K562 (cell line): ENCODE measurements around the gene LEMD1. TPM values are rescaled to one million over a fixed set of nuclear protein-coding genes. Genes with fewer than 3 reads are reported as not detected.

ENCODE experiments used
- ATAC-seq: fragments of 200-7000 bp; cut with Tn5 transposase; 3 replicates; pipeline ENCODE4 v1.9.1; 2020; ENCODE audit warnings: moderate library complexity
- BruUV-seq: library from RNA; stranded (reverse); fragments of 400-500 nt; replicated peaks from 2 replicates; lab custom pipeline; 2021; lab: Mats Ljungman, UMichigan
- CTCF ChIA-PET: fragments of 300-600 bp; formaldehyde crosslinking; extraction: SDS; loops from one replicate; lab custom pipeline; 2021; ENCODE audit warnings: low intra/inter-chr PET ratio; lab: Yijun Ruan, JAX
- POLR2A ChIA-PET: fragments of 300-600, 350-650 bp; sonication (Branson Sonifier 250); formaldehyde crosslinking; extraction: SDS; loops from one replicate; lab custom pipeline; 2021; ENCODE audit warnings: antibody characterized with exemption, inconsistent platforms; lab: Yijun Ruan, JAX
- DNase-seq, 4 experiments: peaks; one replicate each; pipeline versions ENCODE4 v3.0.0 to v3.0.0-alpha.2; 2011 to 2018; ENCODE audit warnings: low spot score in 3 of 4, mixed read lengths in 3 of 4; ENCODE audit errors: extremely low read depth in 1 of 4
- FAIRE-seq: peaks from 2 replicates; lab custom pipeline; 2011; peaks lifted over from hg19 to GRCh38; lab: Jason Lieb, UNC
- H2AFZ ChIP-seq: 2 replicates; pipeline ENCODE4 v1.6.0; 2011; ENCODE audit warnings: low read depth, low read length, control low read depth, inconsistent platforms
- H3K27ac ChIP-seq: fragments of 200-600 bp; 3 replicates; pipeline ENCODE4 v1.8.0; 2011; ENCODE audit warnings: low read depth, mild to moderate bottlenecking, control low read depth, inconsistent platforms, low read length, moderate library complexity, mixed read lengths; ENCODE audit errors: extremely low read depth
- H3K27me3 ChIP-seq, 2 experiments: fragments of 300-600 bp in 1 of 2; 2 replicates in 1 of 2; 3 replicates in 1 of 2; pipeline versions ENCODE4 v1.6.0 to v1.8.0; 2011; ENCODE audit warnings: inconsistent platforms in 2 of 2, low read length in 2 of 2, mild to moderate bottlenecking in 1 of 2, mixed read lengths in 1 of 2, moderate library complexity in 1 of 2; ENCODE audit not compliant: control insufficient read depth in 2 of 2, insufficient read depth in 2 of 2
- H3K36me3 ChIP-seq: fragments of 300-600 bp; 3 replicates; pipeline ENCODE4 v1.8.0; 2011; ENCODE audit warnings: mild to moderate bottlenecking, low read length, inconsistent platforms; ENCODE audit not compliant: control insufficient read depth, insufficient read depth
- H3K4me1 ChIP-seq, 2 experiments: fragments of 200-600 bp in 1 of 2; replicated peaks in 1 of 2; 2 replicates in 1 of 2; 3 replicates in 1 of 2; pipeline versions ENCODE4 v1.5.1 to v1.8.0; 2011; ENCODE audit warnings: inconsistent platforms in 2 of 2, low read length in 2 of 2, mild to moderate bottlenecking in 1 of 2, mixed read lengths in 1 of 2, moderate library complexity in 1 of 2; ENCODE audit not compliant: control insufficient read depth in 2 of 2, insufficient read depth in 2 of 2
- H3K4me2 ChIP-seq: 2 replicates; pipeline ENCODE4 v1.6.1; 2011; ENCODE audit warnings: low read length, control low read depth, inconsistent platforms, mixed read lengths; ENCODE audit not compliant: insufficient read depth
- H3K4me3 ChIP-seq: fragments of 200-600 bp; sonication (generic), shearing (Covaris generic); 2 replicates; pipeline ENCODE4 v1.5.1; 2016; ENCODE audit warnings: control low read depth, inconsistent platforms
- H3K79me2 ChIP-seq: fragments of 200-600 bp; 3 replicates; pipeline ENCODE4 v1.8.0; 2011; ENCODE audit warnings: low read length, inconsistent platforms; ENCODE audit not compliant: control insufficient read depth, insufficient read depth
- H3K9ac ChIP-seq, 2 experiments: 2 replicates each; pipeline versions ENCODE4 v1.6.0 to v1.6.1; 2011; ENCODE audit warnings: low read depth in 2 of 2, low read length in 2 of 2, control low read depth in 1 of 2, inconsistent platforms in 1 of 2, mild to moderate bottlenecking in 1 of 2, mixed read lengths in 1 of 2; ENCODE audit not compliant: insufficient read depth in 1 of 2
- H3K9me1 ChIP-seq: one replicate; pipeline ENCODE4 v1.6.0; 2011; ENCODE audit warnings: inconsistent platforms, mild to moderate bottlenecking, low read length, moderate library complexity; ENCODE audit not compliant: control insufficient read depth, insufficient read depth
- H3K9me3 ChIP-seq: replicated peaks from 2 replicates; pipeline ENCODE4 v1.5.1; 2011; ENCODE audit warnings: low read depth, low read length, inconsistent platforms; ENCODE audit not compliant: control insufficient read depth, insufficient read depth
- H4K20me1 ChIP-seq: replicated peaks from 2 replicates; pipeline ENCODE4 v1.6.1; 2011; ENCODE audit warnings: low read length, inconsistent platforms, mixed read lengths; ENCODE audit not compliant: control insufficient read depth, insufficient read depth
- BACH1 ChIP-seq: fragments of 200-800 bp; sonication (Bioruptor generic); IDR thresholded peaks from 2 replicates; pipeline ENCODE4 v1.6.1; 2016; ENCODE audit warnings: missing genetic modification characterization, missing compliant biosample characterization
- E2F5 ChIP-seq: sonication (generic); formaldehyde crosslinking; IDR thresholded peaks from 2 replicates; pipeline ENCODE4 v1.8.0; 2022; ENCODE audit warnings: mild to moderate bottlenecking, missing genetic modification reagents
- ESRRA ChIP-seq: fragments of 450-650 bp; IDR thresholded peaks from 2 replicates; pipeline ENCODE4 v1.6.1; 2014; ENCODE audit warnings: low read depth, mild to moderate bottlenecking, moderate library complexity, borderline replicate concordance
- HDAC8 ChIP-seq: fragments of 450-650 bp; IDR thresholded peaks from 2 replicates; pipeline ENCODE4 v1.6.1; 2016; ENCODE audit warnings: mild to moderate bottlenecking, missing genetic modification characterization, moderate library complexity, missing compliant biosample characterization
- NFIX ChIP-seq: fragments of 250-450 bp; sonication (Bioruptor Pico); IDR thresholded peaks from 2 replicates; pipeline ENCODE4 v1.4.0; 2020; ENCODE audit warnings: low read depth, mild to moderate bottlenecking, moderate library complexity
- PKNOX1 ChIP-seq: fragments of 450-650 bp; IDR thresholded peaks from 2 replicates; pipeline ENCODE4 v1.6.1; 2016
- POLR3G ChIP-seq: IDR thresholded peaks from 2 replicates; pipeline ENCODE4 v1.6.1; 2011; ENCODE audit not compliant: insufficient read length, insufficient replicate concordance; ENCODE audit errors: extremely low read depth
- ZNF316 ChIP-seq: fragments of 450-650 bp; IDR thresholded peaks from 2 replicates; pipeline ENCODE4 v1.6.1; 2016
- WGBS: fragments of 100-300 bp; shearing (Covaris generic); methylation state at CpG from one replicate; pipeline ENCODE4 v1.1.6; 2016; ENCODE audit warnings: low coverage, mixed read lengths; ENCODE audit not compliant: insufficient coverage; ENCODE audit errors: missing lambda C conversion rate; 5-methylcytosine and 5-hydroxymethylcytosine counted together
- in situ Hi-C: fragments of 300-500 bp; cut with MboI; formaldehyde crosslinking; loops from 4 replicates; pipeline ENCODE4 v1.15.0; 2018; ENCODE audit warnings: inconsistent platforms, mixed read lengths
- intact Hi-C: fragments of 100-400 bp; cut with micrococcal nuclease; formaldehyde crosslinking; loops from 2 replicates; pipeline ENCODE4 v1.14.2; 2022
- polyA plus RNA-seq, 8 experiments: library from polyadenylated mRNA; depleted of rRNA in 4 of 8; stranded (reverse) in 5 of 8; unstranded in 3 of 8; fragments of >200 nt; fragmentation: Nextera tagmentation in 2 of 8; fragmentation: Illumina TruSeq in 1 of 8; extraction: Ambion mirVana in 2 of 8; extraction: Trizol in 1 of 8; gene quantifications; 2 replicates each; pipeline versions ENCODE4 v1.2.1 to v1.2.3, GENCODE V29; 2011 to 2014; ENCODE audit warnings: inconsistent platforms in 1 of 8, missing spikeins in 1 of 8
- total RNA-seq, 7 experiments: library from RNA; depleted of rRNA in 6 of 7; stranded (reverse); fragments of >200 nt in 6 of 7; fragmentation: Illumina TruSeq in 2 of 7; extraction: Trizol in 2 of 7; gene quantifications; 2 replicates each; pipeline versions ENCODE4 v1.2.1 to v1.2.3, GENCODE V29; 2011 to 2021; ENCODE audit warnings: low replicate concordance in 1 of 7
- TF ChIP-seq, protein P1 (sequence below), 2 experiments: fragments of 450-650 bp; formaldehyde crosslinking in 1 of 2; IDR thresholded peaks; 2 replicates each; pipeline versions ENCODE4 v1.4.0 to v1.6.1; 2014 to 2020; ENCODE audit warnings: mild to moderate bottlenecking in 2 of 2, borderline replicate concordance in 1 of 2, low read depth in 1 of 2

Gene LEMD1
- total and polyA plus RNA-seq, 9 of the 15 experiments (the other 6 are each of a cell fraction or from before 2014, with no cell fraction given): 0.11 to 2.4 (median 0.57) TPM; not detected in 1

GRCh38 chr1:205351984-205352713, 69.7 kb downstream of the LEMD1 start (continued):
- no peak for TF ChIP-seq E2F5 (CRISPR knock-in tag)
- TF ChIP-seq NFIX (CRISPR knock-in tag): no peak
- no peak for TF ChIP-seq POLR3G
- TF ChIP-seq ESRRA: no peak
- TF ChIP-seq HDAC8 (tag): no peak
- TF ChIP-seq, all 486 proteins: peak for 3

- no TSS peak for BruUV-seq
- H3K9me1 ChIP-seq: no peaks in the 10 kb centered on the region
- no peak overlapping the region for H3K4me2 ChIP-seq
- H3K9me3 ChIP-seq: no peaks in the 10 kb centered on the region
- no peak overlapping the region for H3K4me3 ChIP-seq
- peaks cover 34 to 73% of the 10 kb centered on the region in 2 experiments for H3K27me3 ChIP-seq
- H3K79me2 ChIP-seq: no peaks in the 10 kb centered on the region
- ChIA-PET CTCF (interaction anchor here (0.7 kb wide), 1 partner anchor 13 kb away, joined by 4 read pairs; no protein-coding TSS in a partner anchor), POLR2A (interaction anchor here (0.9 kb wide), 1 partner anchor 33 kb away, joined by 3 read pairs; no protein-coding TSS in a partner anchor)
- intact Hi-C loops (loop anchor here (5.0 to 10.0 kb wide), 2 partner anchors 42 to 84 kb away; no protein-coding TSS in a partner anchor), in situ Hi-C loops (loop anchor here (10.0 kb wide), 1 partner anchor 134 kb away; no protein-coding TSS in a partner anchor)
- no peak overlapping the region for H2AFZ ChIP-seq
- FAIRE-seq: no peak
- DNase-seq: no peak
- H3K9ac ChIP-seq: no peak overlapping the region
- under 1% methylated on average over 8 of the region's 8 CpGs for WGBS
- H3K27ac ChIP-seq: no peak overlapping the region
- peaks cover 28% of the 10 kb centered on the region; the same call in 1 of the 2 replicates for H4K20me1 ChIP-seq
- no peaks in the 10 kb centered on the region for H3K4me1 ChIP-seq
- H3K36me3 ChIP-seq: no peaks in the 10 kb centered on the region
- no peak for ATAC-seq
- TF ChIP-seq BACH1 (no peak), ZNF316 (no peak), PKNOX1 (0 out of 2 replicates have a peak, but pooled peaks have one; percentile 23)
- TF ChIP-seq, protein P1, sequence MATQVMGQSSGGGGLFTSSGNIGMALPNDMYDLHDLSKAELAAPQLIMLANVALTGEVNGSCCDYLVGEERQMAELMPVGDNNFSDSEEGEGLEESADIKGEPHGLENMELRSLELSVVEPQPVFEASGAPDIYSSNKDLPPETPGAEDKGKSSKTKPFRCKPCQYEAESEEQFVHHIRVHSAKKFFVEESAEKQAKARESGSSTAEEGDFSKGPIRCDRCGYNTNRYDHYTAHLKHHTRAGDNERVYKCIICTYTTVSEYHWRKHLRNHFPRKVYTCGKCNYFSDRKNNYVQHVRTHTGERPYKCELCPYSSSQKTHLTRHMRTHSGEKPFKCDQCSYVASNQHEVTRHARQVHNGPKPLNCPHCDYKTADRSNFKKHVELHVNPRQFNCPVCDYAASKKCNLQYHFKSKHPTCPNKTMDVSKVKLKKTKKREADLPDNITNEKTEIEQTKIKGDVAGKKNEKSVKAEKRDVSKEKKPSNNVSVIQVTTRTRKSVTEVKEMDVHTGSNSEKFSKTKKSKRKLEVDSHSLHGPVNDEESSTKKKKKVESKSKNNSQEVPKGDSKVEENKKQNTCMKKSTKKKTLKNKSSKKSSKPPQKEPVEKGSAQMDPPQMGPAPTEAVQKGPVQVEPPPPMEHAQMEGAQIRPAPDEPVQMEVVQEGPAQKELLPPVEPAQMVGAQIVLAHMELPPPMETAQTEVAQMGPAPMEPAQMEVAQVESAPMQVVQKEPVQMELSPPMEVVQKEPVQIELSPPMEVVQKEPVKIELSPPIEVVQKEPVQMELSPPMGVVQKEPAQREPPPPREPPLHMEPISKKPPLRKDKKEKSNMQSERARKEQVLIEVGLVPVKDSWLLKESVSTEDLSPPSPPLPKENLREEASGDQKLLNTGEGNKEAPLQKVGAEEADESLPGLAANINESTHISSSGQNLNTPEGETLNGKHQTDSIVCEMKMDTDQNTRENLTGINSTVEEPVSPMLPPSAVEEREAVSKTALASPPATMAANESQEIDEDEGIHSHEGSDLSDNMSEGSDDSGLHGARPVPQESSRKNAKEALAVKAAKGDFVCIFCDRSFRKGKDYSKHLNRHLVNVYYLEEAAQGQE (IDR thresholded peaks at IDR 0.05; ENCODE audit: borderline replicate concordance): no peak
- TF ChIP-seq, protein P1 (CRISPR knock-in tag; IDR thresholded peaks at IDR 0.05; ENCODE audit: low read depth): no peak
Measured at GRCh38 chr1:205350691-205351141, 71.1 kb downstream of the LEMD1 start.
